Suprapubic skin (tissue), 4 donors: ENCODE measurements around the gene ARG1. TPM values are rescaled to one million over a fixed set of nuclear protein-coding genes. Genes with fewer than 3 reads are reported as not detected.

Source experiments
- DNase-seq, 2 donors: peaks; one replicate each; pipeline ENCODE4 v3.0.0-alpha.2; 2019; ENCODE audit warnings: low spot score in 2 of 2
- H3K27ac ChIP-seq: fragments of 200-600 bp; sonication (generic); one replicate; pipeline ENCODE4 v1.5.1; 2019
- H3K27me3 ChIP-seq: fragments of 200-600 bp; sonication (generic); one replicate; pipeline ENCODE4 v1.5.1; 2019
- H3K36me3 ChIP-seq: fragments of 200-600 bp; sonication (generic); one replicate; pipeline ENCODE4 v1.5.1; 2019
- H3K4me1 ChIP-seq: fragments of 200-600 bp; sonication (generic); one replicate; pipeline ENCODE4 v1.5.1; 2019
- H3K4me3 ChIP-seq: fragments of 200-600 bp; sonication (generic); one replicate; pipeline ENCODE4 v1.5.1; 2019; ENCODE audit warnings: mild to moderate bottlenecking
- H3K9me3 ChIP-seq: fragments of 200-600 bp; sonication (generic); one replicate; pipeline ENCODE4 v1.5.1; 2019
- CTCF ChIP-seq, 2 donors: fragments of 200-600 bp in 1 of 2; fragments of 450-650 bp in 1 of 2; sonication (generic) in 1 of 2; IDR thresholded peaks; one replicate each; pipeline ENCODE4 v1.5.1; 2016 to 2019; ENCODE audit warnings: antibody characterized with exemption in 2 of 2, mild to moderate bottlenecking in 1 of 2, moderate library complexity in 1 of 2
- EP300 ChIP-seq: sonication (generic); formaldehyde crosslinking; IDR thresholded peaks from one replicate; pipeline ENCODE4 v1.6.1; 2017; ENCODE audit warnings: antibody characterized with exemption
- POLR2A ChIP-seq, 2 donors: fragments of 450-650 bp; IDR thresholded peaks; one replicate each; pipeline ENCODE4 v1.6.1; 2017; ENCODE audit warnings: antibody characterized with exemption in 2 of 2, mild to moderate bottlenecking in 2 of 2, moderate library complexity in 2 of 2
- POLR2AphosphoS5 ChIP-seq, 3 donors: sonication (generic); formaldehyde crosslinking; IDR thresholded peaks; one replicate each; pipeline ENCODE4 v1.6.1; 2017; ENCODE audit warnings: antibody characterized with exemption in 3 of 3
- WGBS: methylation state at CpG from one replicate; pipeline ENCODE4 v1.1.5; 2018; 5-methylcytosine and 5-hydroxymethylcytosine counted together
- total RNA-seq, 4 donors: library from RNA; depleted of rRNA; stranded (reverse); fragments of >200 nt; gene quantifications; one replicate each; pipeline ENCODE4 v1.1.0, GENCODE V29; 2016

The ARG1 gene
- total RNA-seq, 4 donors from 2014 or later: 31.8 to 150 (median 102) TPM

GRCh38 chr6:131574133-131574532, 1.1 kb downstream of the ARG1 start:
- no peak overlapping the region for H3K27ac ChIP-seq
- no peak for TF ChIP-seq POLR2A (IDR thresholded peaks at IDR 0.05)
- no peak for TF ChIP-seq CTCF (IDR thresholded peaks at IDR 0.05)
- TF ChIP-seq POLR2AphosphoS5 (IDR thresholded peaks at IDR 0.05): no peak
- no peak for TF ChIP-seq EP300
- DNase-seq: no peak
- 76% methylated on average over 2 of the region's 2 CpGs for WGBS
- H3K27me3 ChIP-seq: no peaks in the 10 kb centered on the region
- no peaks in the 10 kb centered on the region for H3K9me3 ChIP-seq
- H3K4me3 ChIP-seq: no peak overlapping the region
- peaks cover 25% of the 10 kb centered on the region for H3K36me3 ChIP-seq
- H3K4me1 ChIP-seq: no peaks in the 10 kb centered on the region

GRCh38 chr6:131574686-131575085, 1.7 kb downstream of the ARG1 start:
- H3K27ac ChIP-seq: no peak overlapping the region
- H3K27me3 ChIP-seq: no peaks in the 10 kb centered on the region
- no peak for DNase-seq
- H3K4me3 ChIP-seq: no peak overlapping the region
- no peaks in the 10 kb centered on the region for H3K4me1 ChIP-seq
- H3K36me3 ChIP-seq: peaks cover 27% of the 10 kb centered on the region
- 95% methylated on average over 4 of the region's 4 CpGs for WGBS
- H3K9me3 ChIP-seq: no peaks in the 10 kb centered on the region
- TF ChIP-seq CTCF (IDR thresholded peaks at IDR 0.05): no peak
- TF ChIP-seq EP300: no peak
- TF ChIP-seq POLR2AphosphoS5 (IDR thresholded peaks at IDR 0.05): no peak
- TF ChIP-seq POLR2A (IDR thresholded peaks at IDR 0.05): no peak

- no peak for TF ChIP-seq CTCF (IDR thresholded peaks at IDR 0.05)
- no peak for TF ChIP-seq EP300
- TF ChIP-seq POLR2A (IDR thresholded peaks at IDR 0.05): no peak
- no peak for TF ChIP-seq POLR2AphosphoS5 (IDR thresholded peaks at IDR 0.05)
- WGBS: 94% methylated on average over 5 of the region's 5 CpGs
- no peak for DNase-seq
- Histone ChIP-seq H3K4me3 (no peak overlapping the region), H3K27me3 (no peaks in the 10 kb centered on the region), H3K36me3 (peaks cover 40% of the 10 kb centered on the region), H3K9me3 (no peaks in the 10 kb centered on the region), H3K27ac (no peak overlapping the region), H3K4me1 (no peaks in the 10 kb centered on the region)
Observed at GRCh38 chr6:131575834-131576478, 2.9 kb downstream of the ARG1 start.

GRCh38 chr6:131581523-131581922, 8.5 kb downstream of the ARG1 start:
- no peak for TF ChIP-seq CTCF (IDR thresholded peaks at IDR 0.05)
- no peak for TF ChIP-seq POLR2AphosphoS5 (IDR thresholded peaks at IDR 0.05)
- TF ChIP-seq EP300: no peak
- no peak for TF ChIP-seq POLR2A (IDR thresholded peaks at IDR 0.05)
- DNase-seq: no peak
- H3K36me3 ChIP-seq: peaks cover 79% of the 10 kb centered on the region
- no peak overlapping the region for H3K27ac ChIP-seq
- H3K9me3 ChIP-seq: no peaks in the 10 kb centered on the region
- H3K4me1 ChIP-seq: no peaks in the 10 kb centered on the region
- no peaks in the 10 kb centered on the region for H3K27me3 ChIP-seq
- no peak overlapping the region for H3K4me3 ChIP-seq

GRCh38 chr6:131586543-131586942, 13.5 kb downstream of the ARG1 start:
- Histone ChIP-seq H3K27me3 (no peaks in the 10 kb centered on the region), H3K4me1 (no peaks in the 10 kb centered on the region), H3K36me3 (peaks cover 94% of the 10 kb centered on the region), H3K9me3 (no peaks in the 10 kb centered on the region), H3K4me3 (no peak overlapping the region), H3K27ac (no peak overlapping the region)
- DNase-seq: no peak
- WGBS: 79% methylated on average over 4 of the region's 4 CpGs
- TF ChIP-seq EP300 (no peak), POLR2A (IDR thresholded peaks at IDR 0.05) (no peak), POLR2AphosphoS5 (IDR thresholded peaks at IDR 0.05) (no peak), CTCF (IDR thresholded peaks at IDR 0.05) (no peak)
